Neural cell (in vitro differentiated cells): ENCODE measurements around the gene ANKRD6. TPM values are rescaled to one million over a fixed set of nuclear protein-coding genes. Genes with fewer than 3 reads are reported as not detected.

Source experiments
- H2AFZ ChIP-seq: fragments of 200-600, 300-800 bp; sonication (generic), shearing (Covaris generic); 2 replicates; pipeline ENCODE4 v1.6.0; 2014; ENCODE audit warnings: low read depth, mild to moderate bottlenecking, antibody characterized with exemption, low read length, moderate library complexity
- H3F3A ChIP-seq: fragments of 200-600 bp; shearing (Covaris generic); 2 replicates; pipeline ENCODE4 v1.6.1; 2016; ENCODE audit warnings: mild to moderate bottlenecking, moderate library complexity, mixed read lengths, antibody characterized with exemption, low read length; ENCODE audit not compliant: insufficient read depth, poor library complexity, severe bottlenecking
- H3K27ac ChIP-seq: fragments of 200-600, 300-800 bp; sonication (generic), shearing (Covaris generic); 2 replicates; pipeline ENCODE4 v1.5.1; 2014; ENCODE audit warnings: mild to moderate bottlenecking, low read length, moderate library complexity
- H3K27me3 ChIP-seq: fragments of 300-800, 200-600 bp; sonication (generic), shearing (Covaris generic); 2 replicates; pipeline ENCODE4 v1.6.0; 2014; ENCODE audit warnings: mild to moderate bottlenecking, low read depth, low read length, moderate library complexity; ENCODE audit not compliant: insufficient read depth
- H3K36me3 ChIP-seq: fragments of 300-800, 200-600 bp; sonication (generic), shearing (Covaris generic); 2 replicates; pipeline ENCODE4 v1.5.1; 2014; ENCODE audit warnings: mild to moderate bottlenecking, antibody characterized with exemption, low read length, moderate library complexity; ENCODE audit not compliant: insufficient read depth
- H3K4me2 ChIP-seq: fragments of 300-800, 200-600 bp; sonication (generic), shearing (Covaris generic); 2 replicates; pipeline ENCODE4 v1.6.0; 2014; ENCODE audit warnings: mild to moderate bottlenecking, low read length
- H3K4me3 ChIP-seq: fragments of 300-800, 200-600 bp; sonication (generic), shearing (Covaris generic); 2 replicates; pipeline ENCODE4 v1.5.1; 2014; ENCODE audit warnings: mild to moderate bottlenecking, low read length, moderate library complexity
- H3K79me2 ChIP-seq: fragments of 200-600 bp; shearing (Covaris generic); replicated peaks from 2 replicates; pipeline ENCODE4 v1.6.0; 2014; ENCODE audit warnings: mild to moderate bottlenecking, low read length, moderate library complexity; ENCODE audit not compliant: insufficient read depth
- H3K9ac ChIP-seq: fragments of 300-800, 200-600 bp; sonication (generic), shearing (Covaris generic); 2 replicates; pipeline ENCODE4 v1.6.1; 2016; ENCODE audit warnings: mild to moderate bottlenecking, low read length, mixed read lengths
- H3K9me2 ChIP-seq: fragments of 200-600 bp; shearing (Covaris generic); 2 replicates; pipeline ENCODE4 v1.6.1; 2016; ENCODE audit warnings: mild to moderate bottlenecking, low read length, mixed read lengths; ENCODE audit not compliant: insufficient read depth
- H3K9me3 ChIP-seq: fragments of 200-600, 300-800 bp; sonication (generic), shearing (Covaris generic); 2 replicates; pipeline ENCODE4 v1.6.1; 2016; ENCODE audit warnings: mild to moderate bottlenecking, mixed run types, low read length, moderate library complexity, mixed read lengths
- H4K20me1 ChIP-seq: fragments of 200-600 bp; shearing (Covaris generic); 2 replicates; pipeline ENCODE4 v1.6.1; 2016; ENCODE audit warnings: mild to moderate bottlenecking, mixed run types; ENCODE audit not compliant: insufficient read depth
- EP300 ChIP-seq: fragments of 450-650 bp; conservative IDR thresholded peaks from 2 replicates; pipeline ENCODE4 v1.6.1; 2014; ENCODE audit warnings: antibody characterized with exemption, mild to moderate bottlenecking, moderate library complexity; ENCODE audit not compliant: poor library complexity, severe bottlenecking
- EZH2 ChIP-seq: fragments of 200-600, 300-800 bp; shearing (Covaris generic), sonication (generic); IDR thresholded peaks from 2 replicates; pipeline ENCODE4 v1.6.1; 2014; ENCODE audit warnings: antibody characterized with exemption, low read length, borderline replicate concordance, mild to moderate bottlenecking; ENCODE audit not compliant: insufficient read depth, poor library complexity, severe bottlenecking
- MXI1 ChIP-seq: fragments of 450-650 bp; conservative IDR thresholded peaks from 2 replicates; pipeline ENCODE4 v1.6.1; 2014; ENCODE audit warnings: antibody characterized with exemption, mild to moderate bottlenecking; ENCODE audit not compliant: poor library complexity, severe bottlenecking
- POLR2AphosphoS5 ChIP-seq: IDR thresholded peaks from 2 replicates; pipeline ENCODE4 v1.6.1; 2012
- RAD21 ChIP-seq: fragments of 450-650 bp; conservative IDR thresholded peaks from 2 replicates; pipeline ENCODE4 v1.6.1; 2014; ENCODE audit warnings: antibody characterized with exemption, mild to moderate bottlenecking, moderate library complexity
- SMC3 ChIP-seq: fragments of 450-650 bp; conservative IDR thresholded peaks from 2 replicates; pipeline ENCODE4 v1.6.1; 2014; ENCODE audit warnings: antibody characterized with exemption, mild to moderate bottlenecking, moderate library complexity; ENCODE audit not compliant: poor library complexity
- TAF1 ChIP-seq: IDR thresholded peaks from 2 replicates; pipeline ENCODE4 v1.6.1; 2012; ENCODE audit warnings: low read depth
- polyA plus RNA-seq: library from polyadenylated mRNA; depleted of rRNA; stranded (reverse); fragments of >200 nt; gene quantifications from 2 replicates; pipeline ENCODE4 v1.2.3, GENCODE V29; 2014
- TF ChIP-seq, protein P1 (sequence below): fragments of 450-650 bp; IDR thresholded peaks from 2 replicates; pipeline ENCODE4 v1.5.1; 2014; ENCODE audit warnings: antibody characterized with exemption, mild to moderate bottlenecking, moderate library complexity; ENCODE audit not compliant: poor library complexity, severe bottlenecking
- TF ChIP-seq, protein P2 (sequence below): IDR thresholded peaks from 2 replicates; pipeline ENCODE4 v1.6.1; 2012; ENCODE audit warnings: borderline replicate concordance

Gene ANKRD6
- polyA plus RNA-seq, 1 donor from 2014 or later: 43.5 TPM

DNA sequence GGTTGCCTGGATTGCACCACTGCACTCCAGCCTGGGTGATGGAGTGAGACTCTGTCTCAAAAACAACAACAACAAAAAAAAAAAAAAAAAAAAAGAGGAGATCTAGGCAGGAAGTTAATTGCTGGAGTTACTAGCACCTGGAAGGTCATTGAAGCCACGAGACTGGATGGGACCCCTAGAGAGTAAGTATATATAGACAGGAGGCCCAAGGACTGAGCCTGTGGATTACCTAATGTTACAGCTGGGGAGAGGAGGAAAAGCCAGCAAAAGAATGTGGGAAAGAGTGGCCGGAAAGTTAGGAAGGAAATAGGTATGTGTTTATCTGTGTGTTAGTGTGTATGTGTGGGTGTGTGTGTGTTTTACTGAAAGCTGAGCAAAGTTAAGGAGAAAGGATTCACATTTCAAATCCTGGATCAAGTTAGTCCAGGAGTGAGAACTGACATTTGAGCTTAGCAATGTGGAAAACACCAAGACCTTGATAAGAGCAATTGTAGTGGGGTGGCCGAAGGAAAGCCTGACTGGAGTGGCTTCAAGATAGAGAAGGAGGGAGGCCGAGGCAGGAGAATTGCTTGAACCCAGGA lies 38.4 kb downstream of the ANKRD6 start:
- no peaks in the 10 kb centered on the region for H3K36me3 ChIP-seq
- H3K27ac ChIP-seq: no peak overlapping the region
- H3K79me2 ChIP-seq: no peaks in the 10 kb centered on the region
- H3K4me2 ChIP-seq: no peak overlapping the region
- H3K9me2 ChIP-seq: no peaks in the 10 kb centered on the region
- TF ChIP-seq SMC3 (no peak), EZH2 (no peak), EP300 (no peak), MXI1 (no peak), RAD21 (no peak), TAF1 (no peak)
- TF ChIP-seq, protein P1, sequence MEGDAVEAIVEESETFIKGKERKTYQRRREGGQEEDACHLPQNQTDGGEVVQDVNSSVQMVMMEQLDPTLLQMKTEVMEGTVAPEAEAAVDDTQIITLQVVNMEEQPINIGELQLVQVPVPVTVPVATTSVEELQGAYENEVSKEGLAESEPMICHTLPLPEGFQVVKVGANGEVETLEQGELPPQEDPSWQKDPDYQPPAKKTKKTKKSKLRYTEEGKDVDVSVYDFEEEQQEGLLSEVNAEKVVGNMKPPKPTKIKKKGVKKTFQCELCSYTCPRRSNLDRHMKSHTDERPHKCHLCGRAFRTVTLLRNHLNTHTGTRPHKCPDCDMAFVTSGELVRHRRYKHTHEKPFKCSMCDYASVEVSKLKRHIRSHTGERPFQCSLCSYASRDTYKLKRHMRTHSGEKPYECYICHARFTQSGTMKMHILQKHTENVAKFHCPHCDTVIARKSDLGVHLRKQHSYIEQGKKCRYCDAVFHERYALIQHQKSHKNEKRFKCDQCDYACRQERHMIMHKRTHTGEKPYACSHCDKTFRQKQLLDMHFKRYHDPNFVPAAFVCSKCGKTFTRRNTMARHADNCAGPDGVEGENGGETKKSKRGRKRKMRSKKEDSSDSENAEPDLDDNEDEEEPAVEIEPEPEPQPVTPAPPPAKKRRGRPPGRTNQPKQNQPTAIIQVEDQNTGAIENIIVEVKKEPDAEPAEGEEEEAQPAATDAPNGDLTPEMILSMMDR: no peak
- TF ChIP-seq, protein P2, sequence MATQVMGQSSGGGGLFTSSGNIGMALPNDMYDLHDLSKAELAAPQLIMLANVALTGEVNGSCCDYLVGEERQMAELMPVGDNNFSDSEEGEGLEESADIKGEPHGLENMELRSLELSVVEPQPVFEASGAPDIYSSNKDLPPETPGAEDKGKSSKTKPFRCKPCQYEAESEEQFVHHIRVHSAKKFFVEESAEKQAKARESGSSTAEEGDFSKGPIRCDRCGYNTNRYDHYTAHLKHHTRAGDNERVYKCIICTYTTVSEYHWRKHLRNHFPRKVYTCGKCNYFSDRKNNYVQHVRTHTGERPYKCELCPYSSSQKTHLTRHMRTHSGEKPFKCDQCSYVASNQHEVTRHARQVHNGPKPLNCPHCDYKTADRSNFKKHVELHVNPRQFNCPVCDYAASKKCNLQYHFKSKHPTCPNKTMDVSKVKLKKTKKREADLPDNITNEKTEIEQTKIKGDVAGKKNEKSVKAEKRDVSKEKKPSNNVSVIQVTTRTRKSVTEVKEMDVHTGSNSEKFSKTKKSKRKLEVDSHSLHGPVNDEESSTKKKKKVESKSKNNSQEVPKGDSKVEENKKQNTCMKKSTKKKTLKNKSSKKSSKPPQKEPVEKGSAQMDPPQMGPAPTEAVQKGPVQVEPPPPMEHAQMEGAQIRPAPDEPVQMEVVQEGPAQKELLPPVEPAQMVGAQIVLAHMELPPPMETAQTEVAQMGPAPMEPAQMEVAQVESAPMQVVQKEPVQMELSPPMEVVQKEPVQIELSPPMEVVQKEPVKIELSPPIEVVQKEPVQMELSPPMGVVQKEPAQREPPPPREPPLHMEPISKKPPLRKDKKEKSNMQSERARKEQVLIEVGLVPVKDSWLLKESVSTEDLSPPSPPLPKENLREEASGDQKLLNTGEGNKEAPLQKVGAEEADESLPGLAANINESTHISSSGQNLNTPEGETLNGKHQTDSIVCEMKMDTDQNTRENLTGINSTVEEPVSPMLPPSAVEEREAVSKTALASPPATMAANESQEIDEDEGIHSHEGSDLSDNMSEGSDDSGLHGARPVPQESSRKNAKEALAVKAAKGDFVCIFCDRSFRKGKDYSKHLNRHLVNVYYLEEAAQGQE: no peak
- no peak overlapping the region for H2AFZ ChIP-seq
- H3K27me3 ChIP-seq: no peaks in the 10 kb centered on the region
- no peak overlapping the region for H3K9ac ChIP-seq
- H4K20me1 ChIP-seq: no peaks in the 10 kb centered on the region
- no peaks in the 10 kb centered on the region for H3K9me3 ChIP-seq
- no peaks in the 10 kb centered on the region for H3F3A ChIP-seq
- no peak overlapping the region for H3K4me3 ChIP-seq

DNA sequence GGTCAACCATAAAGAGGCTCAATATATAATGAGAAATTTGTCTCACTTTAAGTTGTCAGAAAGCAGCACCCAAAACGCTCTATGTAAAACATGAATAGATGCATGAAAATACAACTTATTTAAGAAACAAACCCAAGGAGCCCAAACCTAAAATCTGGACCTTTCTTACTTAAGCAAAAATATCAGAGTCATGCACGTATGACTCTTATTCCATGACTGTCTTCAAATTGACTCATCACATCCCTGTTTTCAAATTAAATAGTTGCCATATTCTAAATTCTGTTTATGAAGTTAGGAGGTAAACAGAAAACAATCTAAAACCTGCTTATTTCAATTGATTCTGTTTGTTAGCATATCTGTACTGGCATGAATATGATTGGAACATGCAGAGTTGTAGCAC lies 42.1 kb downstream of the ANKRD6 start:
- H2AFZ ChIP-seq: no peak overlapping the region
- TF ChIP-seq EP300: no peak
- TF ChIP-seq RAD21: no peak
- TF ChIP-seq EZH2: no peak
- no peak for TF ChIP-seq TAF1
- TF ChIP-seq, protein P1: no peak
- no peak for TF ChIP-seq SMC3
- TF ChIP-seq, protein P2: no peak
- TF ChIP-seq POLR2AphosphoS5: no peak
- no peak for TF ChIP-seq MXI1
- no peaks in the 10 kb centered on the region for H4K20me1 ChIP-seq
- no peak overlapping the region for H3K4me2 ChIP-seq
- H3K27ac ChIP-seq: no peak overlapping the region
- no peaks in the 10 kb centered on the region for H3K9me3 ChIP-seq
- H3K9me2 ChIP-seq: no peaks in the 10 kb centered on the region
- no peaks in the 10 kb centered on the region for H3K27me3 ChIP-seq
- H3K79me2 ChIP-seq: no peaks in the 10 kb centered on the region
- H3F3A ChIP-seq: no peaks in the 10 kb centered on the region
- no peak overlapping the region for H3K4me3 ChIP-seq
- H3K36me3 ChIP-seq: no peaks in the 10 kb centered on the region
- no peak overlapping the region for H3K9ac ChIP-seq
